Measurements from ENCODE around the gene VSIG2.

The VSIG2 gene

GRCh38 chr11:124749912-124750311, 2.1 kb downstream of the VSIG2 start:
- TF ChIP-seq CTCF (IDR thresholded peaks at IDR 0.05): no peak

GRCh38 chr11:124748481-124749343, 3.3 kb downstream of the VSIG2 start:
- no peak for TF ChIP-seq CTCF (IDR thresholded peaks at IDR 0.05)

GRCh38 chr11:124748100-124748418, 4.0 kb downstream of the VSIG2 start:
- no peak for TF ChIP-seq CTCF (IDR thresholded peaks at IDR 0.05)

GRCh38 chr11:124747406-124748099, 4.5 kb downstream of the VSIG2 start:
- TF ChIP-seq CTCF (IDR thresholded peaks at IDR 0.05): no peak

GRCh38 chr11:124746621-124747243, 5.3 kb downstream of the VSIG2 start:
- TF ChIP-seq CTCF (IDR thresholded peaks at IDR 0.05): peak; percentile 81

GRCh38 chr11:124745835-124746620, 6.0 kb downstream of the VSIG2 start:
- peak; percentile 36 for TF ChIP-seq CTCF (IDR thresholded peaks at IDR 0.05)

GRCh38 chr11:124745270-124745834, 6.7 kb downstream of the VSIG2 start:
- no peak for TF ChIP-seq CTCF (IDR thresholded peaks at IDR 0.05)

Data from LNCAP (cell line).